ENCODE measurements around the gene USP36. TPM values are rescaled to one million over a fixed set of nuclear protein-coding genes. Genes with fewer than 3 reads are reported as not detected.
A peak's percentile ranks its signal among the peaks of the same experiment; 100 is the strongest.

USP36 gene
- total RNA-seq, 6 experiments from 2014 or later, result 12.7 to 27.8 (median 18.7) TPM

DNA sequence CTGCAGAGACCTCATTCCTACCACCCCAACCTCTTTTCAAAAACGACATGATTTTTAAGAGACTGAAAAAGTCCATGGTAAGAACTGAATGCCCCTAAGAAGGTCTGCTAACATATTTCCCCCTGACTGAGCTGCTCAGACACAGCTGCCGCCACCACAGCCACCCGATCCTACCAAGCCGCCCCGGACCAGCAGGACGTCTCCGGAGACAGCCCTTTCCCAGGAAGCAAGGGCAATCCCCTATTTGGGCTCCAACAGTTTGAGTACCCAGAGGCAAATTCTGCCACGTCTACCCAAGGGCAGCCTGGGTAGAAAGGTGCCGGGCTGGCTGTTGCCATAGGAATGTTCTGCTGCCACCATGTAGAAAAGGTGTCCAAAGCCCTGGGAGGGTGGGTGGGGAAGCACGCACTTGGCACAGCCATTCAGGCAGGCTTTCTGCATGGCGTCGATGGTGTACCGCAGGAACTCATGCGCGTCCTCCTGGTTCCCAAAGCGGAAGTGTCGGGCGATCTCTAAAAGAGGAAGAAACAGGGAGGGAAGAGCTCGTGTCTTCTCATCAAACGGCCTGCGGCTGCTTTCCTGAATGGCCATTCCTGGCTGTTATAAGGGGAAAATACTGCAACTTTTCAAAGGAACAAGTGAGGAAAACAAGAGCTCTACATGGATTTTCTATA is 13.6 kb downstream of the USP36 start:
- WGBS (ENCODE audit: insufficient coverage, low coverage, low lambda C conversion rate, missing lambda C conversion rate), result 76% methylated on average over 17 of the region's 21 CpGs
- no peaks in the 10 kb centered on the region for H3K9me3 ChIP-seq
- H3K4me3 ChIP-seq, result no peak overlapping the region
- H3K4me1 ChIP-seq, result no peaks in the 10 kb centered on the region
- intact Hi-C loops (cut with DNase I), result no loop called here
- ATAC-seq, result peak in 3 of 4 donors; percentile 14 to 53 (median 40)
- no peak overlapping the region for H3K27ac ChIP-seq
- DNase-seq, result no peak
- no peaks in the 10 kb centered on the region for H3K27me3 ChIP-seq
- H3K36me3 ChIP-seq, result peaks cover 0 to 82% (median 29%) of the 10 kb centered on the region in 4 donors
- TF ChIP-seq POLR2A (IDR thresholded peaks at IDR 0.05), result no peak
- TF ChIP-seq, protein P1, sequence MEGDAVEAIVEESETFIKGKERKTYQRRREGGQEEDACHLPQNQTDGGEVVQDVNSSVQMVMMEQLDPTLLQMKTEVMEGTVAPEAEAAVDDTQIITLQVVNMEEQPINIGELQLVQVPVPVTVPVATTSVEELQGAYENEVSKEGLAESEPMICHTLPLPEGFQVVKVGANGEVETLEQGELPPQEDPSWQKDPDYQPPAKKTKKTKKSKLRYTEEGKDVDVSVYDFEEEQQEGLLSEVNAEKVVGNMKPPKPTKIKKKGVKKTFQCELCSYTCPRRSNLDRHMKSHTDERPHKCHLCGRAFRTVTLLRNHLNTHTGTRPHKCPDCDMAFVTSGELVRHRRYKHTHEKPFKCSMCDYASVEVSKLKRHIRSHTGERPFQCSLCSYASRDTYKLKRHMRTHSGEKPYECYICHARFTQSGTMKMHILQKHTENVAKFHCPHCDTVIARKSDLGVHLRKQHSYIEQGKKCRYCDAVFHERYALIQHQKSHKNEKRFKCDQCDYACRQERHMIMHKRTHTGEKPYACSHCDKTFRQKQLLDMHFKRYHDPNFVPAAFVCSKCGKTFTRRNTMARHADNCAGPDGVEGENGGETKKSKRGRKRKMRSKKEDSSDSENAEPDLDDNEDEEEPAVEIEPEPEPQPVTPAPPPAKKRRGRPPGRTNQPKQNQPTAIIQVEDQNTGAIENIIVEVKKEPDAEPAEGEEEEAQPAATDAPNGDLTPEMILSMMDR (IDR thresholded peaks at IDR 0.05), result no peak

DNA sequence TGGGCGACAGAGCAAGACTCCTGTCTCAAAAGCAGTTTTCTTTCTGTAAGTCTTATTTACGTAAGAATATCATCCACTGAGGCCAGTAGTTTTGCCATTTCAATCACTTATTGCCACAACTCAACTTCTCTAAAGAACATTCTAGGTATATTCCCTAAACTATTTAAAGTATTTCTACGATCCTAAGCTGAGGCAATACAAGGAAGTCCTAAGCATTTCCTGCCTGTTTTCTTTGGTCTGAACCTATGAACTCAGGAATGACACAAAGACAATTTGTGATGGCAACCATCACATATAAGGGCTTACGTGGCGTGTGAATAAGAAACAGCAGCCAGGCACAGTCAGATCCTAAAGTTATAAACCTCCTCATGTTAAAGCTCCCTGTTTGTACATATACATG is 14.2 kb downstream of the USP36 start:
- intact Hi-C loops (cut with DNase I), result no loop called here
- peaks cover 0 to 84% (median 28%) of the 10 kb centered on the region in 4 donors for H3K36me3 ChIP-seq
- peak in 1 of 4 donors; percentile 19 for ATAC-seq

DNA sequence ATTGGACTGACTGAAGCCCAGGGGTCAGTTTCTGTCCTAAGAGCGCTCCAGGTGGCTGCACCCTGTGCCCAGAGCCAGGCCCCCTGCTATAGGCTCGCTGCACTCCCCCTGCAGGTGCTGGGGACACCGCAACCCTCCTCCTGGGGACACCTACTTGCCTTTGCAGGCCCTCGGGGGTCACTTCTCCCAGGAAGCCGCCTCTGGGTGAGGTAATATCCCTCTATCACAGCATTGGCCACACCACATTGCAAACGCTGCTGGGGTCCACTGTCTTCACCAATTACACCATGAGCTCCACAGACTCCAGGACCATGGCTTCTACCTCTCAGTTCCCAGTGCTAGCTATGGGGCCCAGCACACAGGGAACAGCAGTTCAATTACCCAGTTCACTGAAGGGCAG is 14.9 kb downstream of the USP36 start:
- peaks cover 0 to 84% (median 28%) of the 10 kb centered on the region in 4 donors for H3K36me3 ChIP-seq
- 91% methylated on average over 5 of the region's 6 CpGs for WGBS (ENCODE audit: insufficient coverage, low coverage, low lambda C conversion rate, missing lambda C conversion rate)
- H3K27ac ChIP-seq, result no peak overlapping the region
- intact Hi-C loops (cut with DNase I), result no loop called here
- DNase-seq (no peak), ATAC-seq (no peak)
- no peaks in the 10 kb centered on the region for H3K27me3 ChIP-seq
- no peaks in the 10 kb centered on the region for H3K9me3 ChIP-seq
- no peak overlapping the region for H3K4me3 ChIP-seq
- TF ChIP-seq, protein P1 (IDR thresholded peaks at IDR 0.05), result no peak
- no peak for TF ChIP-seq POLR2A (IDR thresholded peaks at IDR 0.05)
- no peaks in the 10 kb centered on the region for H3K4me1 ChIP-seq

More for the DNA sequence above, 14.2 kb downstream of the USP36 start:
- Histone ChIP-seq H3K27ac (no peak overlapping the region), H3K27me3 (no peaks in the 10 kb centered on the region), H3K4me3 (no peak overlapping the region), H3K9me3 (no peaks in the 10 kb centered on the region), H3K4me1 (no peaks in the 10 kb centered on the region)
- no peak for DNase-seq
- TF ChIP-seq POLR2A (IDR thresholded peaks at IDR 0.05), result no peak
- TF ChIP-seq, protein P1 (IDR thresholded peaks at IDR 0.05), result no peak
- 69% methylated on average over 5 of the region's 5 CpGs for WGBS (ENCODE audit: insufficient coverage, low coverage, low lambda C conversion rate, missing lambda C conversion rate)

DNA sequence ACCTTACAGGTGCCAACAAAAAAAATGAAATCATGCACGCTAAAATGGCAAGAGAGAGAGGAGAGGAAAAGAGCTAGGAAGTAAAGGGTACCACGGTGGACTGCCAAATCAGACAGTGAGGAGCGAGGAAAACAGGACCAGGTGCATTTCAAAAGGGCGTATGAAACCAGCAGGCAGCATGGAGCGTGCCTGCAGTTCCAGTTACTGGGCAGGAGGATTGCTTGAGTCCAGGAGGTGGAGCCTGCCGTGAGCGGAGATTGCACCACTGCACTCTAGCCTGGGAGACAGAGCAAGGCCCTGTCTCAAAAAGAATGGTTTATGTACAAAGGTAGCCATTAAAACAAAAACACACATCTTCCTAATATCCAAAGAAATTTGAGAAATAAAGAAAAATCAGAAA is 16.4 kb downstream of the USP36 start:
- Histone ChIP-seq H3K9me3 (no peaks in the 10 kb centered on the region), H3K36me3 (peaks cover 3 to 86% (median 37%) of the 10 kb centered on the region in 4 donors), H3K4me3 (no peak overlapping the region), H3K4me1 (no peaks in the 10 kb centered on the region), H3K27ac (no peak overlapping the region), H3K27me3 (no peaks in the 10 kb centered on the region)
- intact Hi-C loops (cut with DNase I), result no loop called here
- ATAC-seq (peak in 1 of 4 donors; percentile 76), DNase-seq (no peak)
- 86% methylated on average over 2 of the region's 7 CpGs for WGBS (ENCODE audit: insufficient coverage, low coverage, low lambda C conversion rate, missing lambda C conversion rate)
- TF ChIP-seq, protein P1 (IDR thresholded peaks at IDR 0.05), result peak in 1 of 4 donors; percentile 5
- TF ChIP-seq POLR2A (IDR thresholded peaks at IDR 0.05), result no peak

Measured in right lobe of liver (tissue), 6 donors.